Glutamatergic neuron (in vitro differentiated cells): ENCODE measurements around the gene SLC28A3. TPM values are rescaled to one million over a fixed set of nuclear protein-coding genes. Genes with fewer than 3 reads are reported as not detected.
A peak's percentile ranks its signal among the peaks of the same experiment; 100 is the strongest.

Source experiments
- DNase-seq: peaks from one replicate; pipeline ENCODE4 v3.0.0; 2022
- H3K27ac Mint-ChIP-seq: one replicate; pipeline ENCODE4 v1.8.0; 2020; ENCODE audit warnings: mild to moderate bottlenecking, mixed read lengths, inconsistent platforms; ENCODE audit not compliant: unreplicated experiment
- H3K27me3 Mint-ChIP-seq: one replicate; pipeline ENCODE4 v1.8.0; 2020; ENCODE audit warnings: mild to moderate bottlenecking, moderate library complexity, mixed read lengths, inconsistent platforms; ENCODE audit not compliant: unreplicated experiment
- H3K36me3 Mint-ChIP-seq: one replicate; pipeline ENCODE4 v1.8.0; 2020; ENCODE audit warnings: mild to moderate bottlenecking, mixed read lengths, inconsistent platforms; ENCODE audit not compliant: unreplicated experiment
- H3K4me1 Mint-ChIP-seq: one replicate; pipeline ENCODE4 v1.8.0; 2020; ENCODE audit warnings: mild to moderate bottlenecking, low read depth, mixed read lengths, inconsistent platforms; ENCODE audit not compliant: unreplicated experiment
- H3K4me3 Mint-ChIP-seq: one replicate; pipeline ENCODE4 v1.8.0; 2020; ENCODE audit warnings: mild to moderate bottlenecking, mixed read lengths, inconsistent platforms; ENCODE audit not compliant: unreplicated experiment
- H3K9me3 Mint-ChIP-seq: one replicate; pipeline ENCODE4 v1.8.0; 2020; ENCODE audit warnings: mild to moderate bottlenecking, moderate library complexity, mixed read lengths, inconsistent platforms; ENCODE audit not compliant: unreplicated experiment
- CTCF ChIP-seq: fragments of 200-600 bp; sonication (generic); IDR thresholded peaks from one replicate; pipeline ENCODE4 v1.5.0; 2021; ENCODE audit not compliant: partially characterized antibody, unreplicated experiment
- total RNA-seq: library from RNA; stranded (reverse); fragmentation: NEBNext Ultra II Directional; extraction: Animal tissue kit (Norgen Biotek cat#: 25700); gene quantifications from one replicate; pipeline ENCODE4 v1.2.1, GENCODE V29; 2021; ENCODE audit not compliant: unreplicated experiment

Gene SLC28A3
- total RNA-seq, 1 donor from 2014 or later, result not detected

DNA sequence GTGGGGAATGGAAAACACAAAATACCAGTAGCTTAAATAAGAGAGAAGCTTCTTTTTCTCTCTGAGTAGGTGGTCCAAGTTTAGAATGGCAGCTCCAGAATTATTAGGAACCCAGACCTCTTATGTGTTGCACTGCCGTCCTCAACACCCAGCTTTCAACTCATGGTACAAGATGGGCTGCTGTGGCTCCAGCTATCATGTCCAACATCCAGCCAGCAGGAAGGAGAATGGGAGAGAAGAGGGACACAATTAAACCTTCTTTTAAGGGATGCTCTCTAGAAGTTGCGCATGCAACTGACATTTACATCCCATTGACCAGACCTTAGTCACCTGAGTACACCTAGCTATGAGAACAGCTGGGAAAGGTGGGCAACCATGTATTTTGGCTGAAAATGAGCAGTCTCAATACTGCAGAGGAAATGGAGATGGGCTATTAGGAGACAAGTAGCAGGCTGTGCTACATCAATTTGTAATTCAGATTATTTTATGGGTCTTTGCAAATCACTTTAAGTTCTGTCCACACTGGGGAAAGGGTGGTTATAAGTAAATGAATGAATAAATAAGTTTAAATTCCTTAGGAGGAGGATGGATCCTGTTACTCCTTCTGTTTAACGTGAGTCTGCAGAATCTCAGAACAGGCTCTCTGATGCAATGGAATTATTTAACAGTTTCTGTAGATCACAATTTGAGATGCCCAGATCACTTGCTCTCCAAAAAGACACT lies 76.1 kb downstream of the SLC28A3 start:
- H3K27ac Mint-ChIP-seq, result no peak overlapping the region
- no peak for TF ChIP-seq CTCF
- no peaks in the 10 kb centered on the region for H3K27me3 Mint-ChIP-seq
- H3K36me3 Mint-ChIP-seq, result no peaks in the 10 kb centered on the region
- H3K9me3 Mint-ChIP-seq, result peaks cover 1% of the 10 kb centered on the region
- DNase-seq, result no peak
- peaks cover 4% of the 10 kb centered on the region for H3K4me1 Mint-ChIP-seq
- no peak overlapping the region for H3K4me3 Mint-ChIP-seq

- Mint-ChIP-seq H3K36me3 (no peaks in the 10 kb centered on the region), H3K27ac (no peak overlapping the region), H3K4me3 (no peak overlapping the region), H3K4me1 (peaks cover 19% of the 10 kb centered on the region), H3K27me3 (no peaks in the 10 kb centered on the region), H3K9me3 (peaks cover 1% of the 10 kb centered on the region)
- TF ChIP-seq CTCF, result peak; percentile 86
- DNase-seq, result peak; percentile 92
Observed at GRCh38 chr9:84261070-84261746, 79.3 kb downstream of the SLC28A3 start.

DNA sequence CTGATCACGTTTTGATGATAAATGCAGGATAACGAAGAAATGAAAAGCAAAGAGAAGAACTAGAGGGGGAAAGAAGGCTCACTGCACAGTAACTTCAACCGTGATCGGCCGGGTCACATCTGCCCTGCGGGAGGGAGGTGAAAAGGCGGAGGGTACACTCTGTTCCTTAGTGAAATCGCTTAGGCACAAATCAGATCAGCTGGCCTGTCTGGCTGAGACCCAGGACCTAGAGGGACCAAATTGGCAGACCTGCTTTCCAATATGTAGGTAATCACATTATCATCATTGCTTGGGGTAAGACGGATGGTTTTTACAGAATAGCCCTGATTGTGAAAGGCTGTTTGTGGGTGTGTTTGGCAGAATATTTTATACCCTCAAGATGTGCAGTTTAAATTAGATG lies 82.2 kb downstream of the SLC28A3 start:
- H3K27ac Mint-ChIP-seq, result peak overlapping the region; percentile 40
- peaks cover 23% of the 10 kb centered on the region for H3K4me1 Mint-ChIP-seq
- TF ChIP-seq CTCF, result no peak
- H3K4me3 Mint-ChIP-seq, result peak overlapping the region; percentile 45
- H3K27me3 Mint-ChIP-seq, result no peaks in the 10 kb centered on the region
- DNase-seq, result no peak
- H3K36me3 Mint-ChIP-seq, result no peaks in the 10 kb centered on the region
- no peaks in the 10 kb centered on the region for H3K9me3 Mint-ChIP-seq

GRCh38 chr9:84255696-84256095 lies 84.9 kb downstream of the SLC28A3 start:
- H3K4me1 Mint-ChIP-seq, result peaks cover 30% of the 10 kb centered on the region
- no peaks in the 10 kb centered on the region for H3K27me3 Mint-ChIP-seq
- H3K4me3 Mint-ChIP-seq, result no peak overlapping the region
- H3K9me3 Mint-ChIP-seq, result no peaks in the 10 kb centered on the region
- H3K36me3 Mint-ChIP-seq, result no peaks in the 10 kb centered on the region
- no peak for TF ChIP-seq CTCF
- no peak overlapping the region for H3K27ac Mint-ChIP-seq
- no peak for DNase-seq

DNA sequence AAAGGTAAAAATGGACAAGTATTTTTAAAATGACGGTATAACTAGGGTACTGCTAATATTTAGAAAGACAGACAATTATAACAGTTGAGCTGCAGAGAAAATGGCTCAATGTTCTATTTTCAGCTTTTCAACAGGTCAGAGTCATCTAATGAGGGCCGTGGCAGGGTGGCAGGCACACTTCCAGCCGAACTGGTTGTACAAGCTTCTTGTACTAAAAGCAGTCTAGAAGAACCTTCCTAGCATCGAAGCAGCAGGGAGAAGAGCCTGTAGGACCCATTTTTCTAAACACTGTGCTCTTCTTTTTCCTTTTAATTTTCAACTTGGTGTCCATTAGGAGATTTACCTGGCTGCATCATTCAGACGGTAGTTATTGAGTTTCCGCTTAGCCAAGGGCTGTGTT lies 85.6 kb downstream of the SLC28A3 start:
- DNase-seq, result no peak
- Mint-ChIP-seq H3K4me3 (no peak overlapping the region), H3K27me3 (no peaks in the 10 kb centered on the region), H3K27ac (no peak overlapping the region), H3K36me3 (no peaks in the 10 kb centered on the region), H3K4me1 (peaks cover 33% of the 10 kb centered on the region), H3K9me3 (no peaks in the 10 kb centered on the region)
- TF ChIP-seq CTCF, result no peak
